Measurements from ENCODE around the gene TNFAIP8L3.

DNA sequence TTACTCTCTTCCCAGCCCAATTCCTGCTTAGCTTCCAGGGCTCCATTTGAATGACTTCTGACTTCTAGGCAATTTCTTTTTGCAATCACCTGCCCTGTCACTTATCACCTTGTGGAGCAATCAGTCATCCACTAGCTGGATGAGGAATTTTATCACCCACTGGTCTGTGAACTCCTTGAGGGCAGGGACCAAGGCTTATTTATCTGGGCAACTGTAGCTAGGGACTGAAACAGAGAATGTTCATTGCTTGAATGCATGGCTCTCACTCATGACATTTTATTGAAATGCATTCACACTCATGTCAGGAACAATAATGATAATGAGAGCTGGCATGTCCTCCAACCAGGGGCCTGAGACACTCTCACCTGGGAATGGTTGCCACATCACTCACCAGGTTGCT, 15.5 kb downstream of the TNFAIP8L3 start:
- no peak for TF ChIP-seq PKNOX1 (IDR thresholded peaks at IDR 0.05)
- no peak for TF ChIP-seq FOXK2 (IDR thresholded peaks at IDR 0.05)
- no peak for TF ChIP-seq SUZ12 (IDR thresholded peaks at IDR 0.05)
- no peak for TF ChIP-seq FOXM1 (IDR thresholded peaks at IDR 0.05; ENCODE audit: borderline replicate concordance)
- TF ChIP-seq FOXA1 (IDR thresholded peaks at IDR 0.05): no peak
- TF ChIP-seq LEF1 (IDR thresholded peaks at IDR 0.05; ENCODE audit: borderline replicate concordance): no peak
- TF ChIP-seq SP1 (IDR thresholded peaks at IDR 0.05): no peak
- TF ChIP-seq ELF4 (IDR thresholded peaks at IDR 0.05): no peak
- TF ChIP-seq ZNF384 (IDR thresholded peaks at IDR 0.05): no peak
- TF ChIP-seq NFRKB (IDR thresholded peaks at IDR 0.05): no peak
- no peak for TF ChIP-seq BHLHE40 (IDR thresholded peaks at IDR 0.05; ENCODE audit: borderline replicate concordance)
- no peak for TF ChIP-seq HDGF (IDR thresholded peaks at IDR 0.05; ENCODE audit: borderline replicate concordance)
- TF ChIP-seq CTBP1 (IDR thresholded peaks at IDR 0.05; ENCODE audit: borderline replicate concordance): no peak

Data from HEK293T (cell line).